Fibroblast of the conjunctiva (primary cell): ENCODE results near the gene ARHGAP23.

Source experiments
- DNase-seq: peaks from one replicate; pipeline ENCODE4 v3.0.0-alpha.2; 2010; ENCODE audit warnings: low read depth

The ARHGAP23 gene

GRCh38 chr17:38428112-38428642 lies at the start of gene ARHGAP23:
Gene ARHGAP23, plus strand, starts transcription at chr17:38428464. Its CDS starts 22 bp downstream, at chr17:38428486.
- peak; percentile 43 for DNase-seq

- DNase-seq: no peak
These were observed 48.8 kb upstream of the ARHGAP23 start for GRCh38 chr17:38379448-38379847.

GRCh38 chr17:38395090-38395489 lies 33.2 kb upstream of the ARHGAP23 start:
- DNase-seq: no peak

- DNase-seq: no peak
These were observed 31.0 kb upstream of the ARHGAP23 start for GRCh38 chr17:38397227-38397626.

GRCh38 chr17:38400286-38400685 lies 28.0 kb upstream of the ARHGAP23 start:
- DNase-seq: no peak

GRCh38 chr17:38401459-38401858 lies 26.8 kb upstream of the ARHGAP23 start:
- no peak for DNase-seq

GRCh38 chr17:38402897-38403296 lies 25.4 kb upstream of the ARHGAP23 start:
- DNase-seq: no peak

- DNase-seq: no peak
These were observed 24.8 kb upstream of the ARHGAP23 start for GRCh38 chr17:38403491-38403890.

GRCh38 chr17:38404174-38404943 lies 23.9 kb upstream of the ARHGAP23 start:
- DNase-seq: no peak

GRCh38 chr17:38405654-38406053 lies 22.6 kb upstream of the ARHGAP23 start:
- DNase-seq: no peak

GRCh38 chr17:38410201-38410600 lies 18.1 kb upstream of the ARHGAP23 start:
- no peak for DNase-seq

GRCh38 chr17:38415250-38416194 lies 12.7 kb upstream of the ARHGAP23 start:
- peak; percentile 76 for DNase-seq

GRCh38 chr17:38416840-38417209 lies 11.4 kb upstream of the ARHGAP23 start:
- no peak for DNase-seq

GRCh38 chr17:38417210-38417951 lies 10.9 kb upstream of the ARHGAP23 start:
- DNase-seq: no peak

GRCh38 chr17:38418062-38418692 lies 10.1 kb upstream of the ARHGAP23 start:
- DNase-seq: no peak

- no peak for DNase-seq
These were observed 9.4 kb upstream of the ARHGAP23 start for GRCh38 chr17:38418693-38419507.

GRCh38 chr17:38419508-38419981 lies 8.7 kb upstream of the ARHGAP23 start:
- no peak for DNase-seq

- DNase-seq: no peak
These were observed 7.7 kb upstream of the ARHGAP23 start for GRCh38 chr17:38420518-38420917.

GRCh38 chr17:38421171-38421841 lies 7.0 kb upstream of the ARHGAP23 start:
- no peak for DNase-seq
